Measurements from ENCODE around the gene SLC7A9.

- TF ChIP-seq POLR2A (IDR thresholded peaks at IDR 0.05; ENCODE audit: low read length) (no peak), GATA1 (IDR thresholded peaks at IDR 0.05; ENCODE audit: low read depth, low read length) (no peak)
Observed at GRCh38 chr19:32809254-32809653, 60.3 kb downstream of the SLC7A9 start.
